Testis (tissue), 3 donors: ENCODE results near the gene CHRNB2. TPM values are rescaled to one million over a fixed set of nuclear protein-coding genes. Genes with fewer than 3 reads are reported as not detected.

Source experiments
- DNase-seq: peaks from one replicate; pipeline ENCODE4 v3.0.0-alpha.2; 2019
- H3K27ac ChIP-seq, 2 donors: fragments of 200-600 bp; sonication (generic); one replicate each; pipeline ENCODE4 v1.5.1; 2019
- H3K27me3 ChIP-seq: fragments of 200-600 bp; sonication (generic); one replicate; pipeline ENCODE4 v1.5.1; 2019
- H3K36me3 ChIP-seq: fragments of 200-600 bp; sonication (generic); one replicate; pipeline ENCODE4 v1.5.1; 2017; ENCODE audit warnings: low read depth; ENCODE audit errors: missing control alignments
- H3K4me1 ChIP-seq: fragments of 200-600 bp; sonication (generic); one replicate; pipeline ENCODE4 v1.5.1; 2019
- H3K4me3 ChIP-seq, 2 donors: fragments of 200-600 bp; sonication (generic); one replicate each; pipeline ENCODE4 v1.5.1; 2017 to 2019
- H3K9me3 ChIP-seq: fragments of 200-600 bp; sonication (generic); one replicate; pipeline ENCODE4 v1.5.1; 2017
- POLR2A ChIP-seq: fragments of 450-650 bp; IDR thresholded peaks from one replicate; pipeline ENCODE4 v1.6.1; 2017; ENCODE audit warnings: antibody characterized with exemption, mild to moderate bottlenecking, moderate library complexity
- WGBS, 2 donors: methylation state at CpG; one replicate each; pipeline ENCODE4 v1.1.5; 2018; 5-methylcytosine and 5-hydroxymethylcytosine counted together
- intact Hi-C: fragments of 100-400 bp; cut with DNase I; formaldehyde crosslinking; loops from one replicate; pipeline ENCODE4 v1.15.1; 2023; ENCODE audit warnings: low total_unique reads
- polyA plus RNA-seq: library from polyadenylated mRNA; stranded (reverse); fragments of 350-450 nt; fragmentation: Illumina TruSeq; extraction: RNeasy Lipid Tissue Mini Kit (QIAGEN cat#74804); gene quantifications from one replicate; pipeline ENCODE4 v1.2.3, GENCODE V29; 2014; ENCODE audit warnings: low read depth, low replicate concordance; ENCODE audit not compliant: insufficient read depth
- total RNA-seq, 2 donors: library from RNA; depleted of rRNA; stranded (reverse); fragments of >200 nt; gene quantifications; one replicate each; pipeline ENCODE4 v1.2.3, GENCODE V29; 2016
- TF ChIP-seq, protein P1 (sequence below), 3 experiments: fragments of 450-650 bp in 2 of 3; fragments of 200-600 bp in 1 of 3; sonication (generic) in 1 of 3; IDR thresholded peaks; one replicate each; pipeline ENCODE4 v1.5.1; 2016 to 2019; ENCODE audit warnings: antibody characterized with exemption in 3 of 3, mild to moderate bottlenecking in 2 of 3, moderate library complexity in 1 of 3

Gene CHRNB2
- total and polyA plus RNA-seq, 3 donors from 2014 or later = 1.2 to 1.3 (median 1.3) TPM

DNA sequence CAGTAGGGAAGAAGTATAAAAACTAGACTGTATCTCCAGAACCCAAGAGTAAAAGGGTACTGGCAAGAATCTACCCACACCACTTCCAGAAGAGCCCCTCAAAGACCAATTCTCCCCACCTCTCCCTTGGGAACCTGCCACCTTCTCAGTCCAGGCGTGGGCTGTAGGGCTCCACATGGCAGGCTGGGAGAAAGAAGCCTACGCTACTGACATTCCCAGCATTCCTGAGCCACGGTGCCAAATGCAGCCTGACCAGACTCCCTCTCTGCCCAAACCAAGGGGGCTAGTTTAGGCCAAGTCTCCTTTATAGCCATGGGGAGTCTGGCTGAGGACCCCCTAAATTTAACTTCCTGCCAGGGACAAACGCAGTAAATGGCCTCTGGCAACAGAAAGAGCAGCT is 11.2 kb upstream of the CHRNB2 start:
- peak; percentile 43 for DNase-seq
- Histone ChIP-seq H3K27ac (peak overlapping the region in 1 of 2 donors; percentile 38), H3K27me3 (no peaks in the 10 kb centered on the region), H3K9me3 (no peaks in the 10 kb centered on the region), H3K4me1 (peaks cover 17% of the 10 kb centered on the region), H3K4me3 (no peak overlapping the region), H3K36me3 (no peaks in the 10 kb centered on the region)
- WGBS, 2 donors = 10% methylated on average over 1 to 4 of the region's 4 CpGs
- TF ChIP-seq POLR2A = no peak
- TF ChIP-seq, protein P1, sequence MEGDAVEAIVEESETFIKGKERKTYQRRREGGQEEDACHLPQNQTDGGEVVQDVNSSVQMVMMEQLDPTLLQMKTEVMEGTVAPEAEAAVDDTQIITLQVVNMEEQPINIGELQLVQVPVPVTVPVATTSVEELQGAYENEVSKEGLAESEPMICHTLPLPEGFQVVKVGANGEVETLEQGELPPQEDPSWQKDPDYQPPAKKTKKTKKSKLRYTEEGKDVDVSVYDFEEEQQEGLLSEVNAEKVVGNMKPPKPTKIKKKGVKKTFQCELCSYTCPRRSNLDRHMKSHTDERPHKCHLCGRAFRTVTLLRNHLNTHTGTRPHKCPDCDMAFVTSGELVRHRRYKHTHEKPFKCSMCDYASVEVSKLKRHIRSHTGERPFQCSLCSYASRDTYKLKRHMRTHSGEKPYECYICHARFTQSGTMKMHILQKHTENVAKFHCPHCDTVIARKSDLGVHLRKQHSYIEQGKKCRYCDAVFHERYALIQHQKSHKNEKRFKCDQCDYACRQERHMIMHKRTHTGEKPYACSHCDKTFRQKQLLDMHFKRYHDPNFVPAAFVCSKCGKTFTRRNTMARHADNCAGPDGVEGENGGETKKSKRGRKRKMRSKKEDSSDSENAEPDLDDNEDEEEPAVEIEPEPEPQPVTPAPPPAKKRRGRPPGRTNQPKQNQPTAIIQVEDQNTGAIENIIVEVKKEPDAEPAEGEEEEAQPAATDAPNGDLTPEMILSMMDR (IDR thresholded peaks at IDR 0.05) = no peak
- intact Hi-C loops = no loop called here

DNA sequence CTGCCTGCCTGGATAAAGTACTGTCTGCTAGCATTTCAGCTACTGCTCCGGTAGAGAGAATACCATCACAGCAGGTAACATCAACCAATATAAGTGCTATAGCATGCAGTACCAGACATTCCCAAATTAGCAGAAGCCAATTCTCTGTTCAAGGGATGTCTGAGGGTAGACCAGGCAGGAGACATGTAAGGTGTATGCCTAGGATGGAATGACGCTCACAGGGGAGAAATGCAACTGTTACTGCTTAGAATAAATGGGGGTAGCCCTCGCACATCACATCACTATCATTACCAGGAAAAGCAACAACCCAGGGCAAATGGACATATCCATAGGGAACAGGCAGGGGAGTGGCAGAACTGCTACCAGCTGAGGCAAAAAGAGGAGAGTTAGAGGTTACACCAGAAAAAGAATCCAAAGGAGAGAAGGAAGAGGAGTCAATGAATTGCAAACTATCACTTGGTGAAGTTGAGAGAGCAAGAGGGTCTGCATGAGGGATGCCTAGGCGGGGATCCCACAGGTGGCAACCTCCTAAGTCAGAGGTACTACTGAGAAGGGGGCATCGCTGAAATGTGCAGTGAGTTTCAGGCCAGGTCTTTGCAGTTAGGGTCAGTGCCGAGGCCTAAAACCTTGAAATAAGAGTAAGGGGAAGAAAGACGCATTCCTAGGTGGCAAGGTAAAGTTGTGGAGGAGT is 10.2 kb upstream of the CHRNB2 start:
- 9 to 11% methylated on average over 7 of the region's 7 CpGs for WGBS, 2 donors
- Histone ChIP-seq H3K4me1 (peaks cover 17% of the 10 kb centered on the region), H3K36me3 (no peaks in the 10 kb centered on the region), H3K27ac (peak overlapping the region; percentile 82 to 87), H3K27me3 (no peaks in the 10 kb centered on the region), H3K9me3 (no peaks in the 10 kb centered on the region), H3K4me3 (peak overlapping the region; percentile 82 to 83)
- intact Hi-C loops = no loop called here
- TF ChIP-seq, protein P1 (IDR thresholded peaks at IDR 0.05) = no peak
- no peak for TF ChIP-seq POLR2A
- DNase-seq = no peak

DNA sequence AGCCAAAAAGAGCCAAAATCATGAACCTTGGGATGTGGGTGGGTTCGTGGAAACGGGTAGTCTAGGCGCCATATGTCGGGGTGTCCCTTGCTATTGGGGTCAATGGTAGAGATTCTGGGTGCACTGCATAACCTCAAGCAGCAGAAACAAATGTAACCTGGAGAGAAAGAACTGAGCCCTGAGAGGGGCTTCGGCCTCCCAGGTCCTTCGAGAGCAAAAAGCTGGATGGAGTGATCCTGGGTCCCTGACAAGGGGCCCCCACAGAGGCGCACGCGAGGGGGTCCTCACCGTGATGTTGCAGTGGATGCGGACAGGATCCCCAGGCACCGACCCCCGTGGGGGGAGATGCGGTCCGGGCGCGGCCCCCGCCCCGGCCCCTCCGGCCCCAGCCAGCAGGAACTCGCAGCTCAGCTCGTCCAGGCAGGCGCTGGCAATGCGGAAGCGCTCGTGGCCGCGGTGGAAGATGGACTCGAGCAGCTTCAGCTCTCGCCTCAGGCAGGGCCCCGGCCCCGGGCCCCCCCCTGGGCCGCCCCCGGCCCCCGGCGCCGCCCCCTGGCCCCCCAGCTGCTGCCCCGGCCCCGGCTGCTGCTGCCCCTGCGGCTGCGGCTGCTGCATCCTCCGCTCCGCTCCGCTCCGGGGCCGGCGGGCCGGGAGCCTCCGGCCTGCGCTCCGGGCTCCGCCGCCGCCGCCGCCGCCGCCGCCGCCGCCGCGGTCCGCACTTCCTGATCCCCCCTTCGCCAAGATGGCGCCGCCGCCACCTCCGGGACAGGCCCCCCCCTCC is 9.4 kb upstream of the CHRNB2 start, which contains the start of gene UBE2Q1:
Gene UBE2Q1 (minus strand): TSS at position 724 of the 781 bp plus-strand sequence. CDS start 109 bp downstream, at position 615.
- Histone ChIP-seq H3K4me1 (peaks cover 17% of the 10 kb centered on the region), H3K27me3 (no peaks in the 10 kb centered on the region), H3K4me3 (peak within 1 kb of the TSS; percentile 82 to 83), H3K9me3 (no peaks in the 10 kb centered on the region), H3K36me3 (no peaks in the 10 kb centered on the region), H3K27ac (peak within 1 kb of the TSS; percentile 87)
- DNase-seq = peak; percentile 50
- intact Hi-C loops = no loop called here
- WGBS, 2 donors = 0% methylated on average over 6 to 55 of the region's 69 CpGs
- TF ChIP-seq, protein P1 (IDR thresholded peaks at IDR 0.05) = no peak
- TF ChIP-seq POLR2A = no peak

DNA sequence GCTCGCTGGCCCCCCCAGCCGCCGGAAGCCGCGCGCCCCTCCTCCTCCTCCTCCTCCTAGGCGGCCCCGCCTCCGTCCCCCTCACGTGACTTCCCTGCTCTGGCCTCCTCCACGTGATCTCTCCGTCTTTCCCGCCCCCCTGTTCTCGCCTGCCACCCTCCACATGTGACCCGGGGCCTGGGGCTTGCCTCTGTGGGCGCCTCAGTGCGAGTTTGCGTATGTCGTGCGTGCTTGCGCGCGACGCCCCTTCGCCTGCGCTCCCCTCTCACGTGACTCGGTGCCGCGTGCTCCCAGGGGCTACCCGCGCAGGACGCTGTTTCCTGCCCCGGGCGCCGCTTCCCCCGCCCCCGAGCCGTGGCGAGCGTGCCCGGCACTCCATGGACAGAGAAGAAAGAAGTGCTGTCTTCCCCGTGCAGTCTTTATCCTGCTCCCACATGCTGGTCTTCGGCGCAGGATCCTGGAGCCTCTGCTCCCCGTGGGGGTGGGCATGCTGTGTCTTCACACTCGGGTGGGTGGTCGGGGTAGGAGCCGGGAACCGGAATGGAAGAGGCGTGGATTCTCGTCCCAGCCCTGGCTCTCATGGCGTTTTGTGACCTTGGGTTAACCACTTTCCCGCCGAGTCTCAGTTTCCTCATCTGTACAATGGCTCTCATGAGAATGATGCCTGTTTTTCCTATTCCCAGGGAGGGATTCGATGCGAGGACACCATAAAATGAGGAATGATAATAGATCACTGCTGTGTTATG is 8.7 kb upstream of the CHRNB2 start:
- intact Hi-C loops = no loop called here
- Histone ChIP-seq H3K27ac (peak overlapping the region; percentile 87), H3K9me3 (no peaks in the 10 kb centered on the region), H3K4me3 (peak overlapping the region; percentile 74 to 83), H3K36me3 (no peaks in the 10 kb centered on the region), H3K4me1 (peaks cover 17% of the 10 kb centered on the region), H3K27me3 (no peaks in the 10 kb centered on the region)
- peak; percentile 99 for DNase-seq
- WGBS, 2 donors = 0% methylated on average over 22 to 57 of the region's 57 CpGs
- TF ChIP-seq POLR2A = no peak
- TF ChIP-seq, protein P1 (IDR thresholded peaks at IDR 0.05) = peak in 1 of 3 experiments; percentile 10
